Liver (tissue), 9 donors: ENCODE results near the gene PEAR1. TPM values are rescaled to one million over a fixed set of nuclear protein-coding genes. Genes with fewer than 3 reads are reported as not detected.

ENCODE experiments used
- DNase-seq: peaks from one replicate; pipeline ENCODE4 v3.0.0-alpha.2; 2017; ENCODE audit warnings: low spot score
- H3K27ac ChIP-seq, 2 donors: one replicate each; pipeline ENCODE4 v1.7.0; 2013; ENCODE audit warnings: inconsistent platforms in 2 of 2, low read length in 2 of 2, control low read depth in 1 of 2, low read depth in 1 of 2, mild to moderate bottlenecking in 1 of 2
- H3K27me3 ChIP-seq, 4 donors: one replicate each; pipeline versions ENCODE4 v1.6.1 to v1.7.0; 2013; ENCODE audit warnings: low read length in 3 of 4, inconsistent platforms in 1 of 4, mild to moderate bottlenecking in 1 of 4, moderate library complexity in 1 of 4; ENCODE audit not compliant: control insufficient read depth in 4 of 4, insufficient read depth in 4 of 4
- H3K36me3 ChIP-seq, 4 donors: one replicate each; pipeline versions ENCODE4 v1.6.1 to v1.7.0; 2013; ENCODE audit warnings: low read length in 3 of 4, mild to moderate bottlenecking in 3 of 4, low read depth in 1 of 4, moderate library complexity in 1 of 4; ENCODE audit not compliant: control insufficient read depth in 4 of 4, insufficient read depth in 3 of 4
- H3K4me1 ChIP-seq, 4 donors: one replicate each; pipeline versions ENCODE4 v1.6.1 to v1.7.0; 2013; ENCODE audit warnings: low read length in 3 of 4, mild to moderate bottlenecking in 3 of 4, moderate library complexity in 1 of 4; ENCODE audit not compliant: control insufficient read depth in 4 of 4, insufficient read depth in 4 of 4
- H3K4me3 ChIP-seq, 3 donors: one replicate each; pipeline versions ENCODE4 v1.6.1 to v1.7.0; 2013; ENCODE audit warnings: low read length in 3 of 3, control low read depth in 1 of 3, low read depth in 1 of 3, mild to moderate bottlenecking in 1 of 3
- H3K9ac ChIP-seq, 2 donors: one replicate each; pipeline ENCODE4 v1.7.0; 2013; ENCODE audit warnings: low read length in 2 of 2, mild to moderate bottlenecking in 2 of 2, moderate library complexity in 2 of 2, control low read depth in 1 of 2, low read depth in 1 of 2
- H3K9me3 ChIP-seq, 4 donors: one replicate each; pipeline versions ENCODE4 v1.6.1 to v1.7.0; 2013; ENCODE audit warnings: low read length in 3 of 4; ENCODE audit not compliant: control insufficient read depth in 4 of 4
- ATF3 ChIP-seq: IDR thresholded peaks from 2 replicates; pipeline ENCODE4 v1.6.1; 2016; ENCODE audit warnings: antibody characterized with exemption
- CTCF ChIP-seq: fragments of 150-350 bp; IDR thresholded peaks from 2 replicates; pipeline ENCODE4 v1.5.1; 2017; ENCODE audit warnings: improper control_type of control experiment, low read depth, low read length; ENCODE audit not compliant: missing input control
- EGR1 ChIP-seq, 2 donors: IDR thresholded peaks; 2 replicates each; pipeline ENCODE4 v1.6.1; 2016 to 2018; ENCODE audit warnings: antibody characterized with exemption in 2 of 2, low read depth in 2 of 2
- FOXA1 ChIP-seq: IDR thresholded peaks from 2 replicates; pipeline ENCODE4 v1.6.1; 2016; ENCODE audit warnings: antibody characterized with exemption
- GABPA ChIP-seq, 2 donors: IDR thresholded peaks in 1 of 2; conservative IDR thresholded peaks in 1 of 2; 2 replicates each; pipeline ENCODE4 v1.6.1; 2016; ENCODE audit warnings: antibody characterized with exemption in 2 of 2, mild to moderate bottlenecking in 1 of 2, moderate library complexity in 1 of 2
- HNF4A ChIP-seq, 2 donors: conservative IDR thresholded peaks; 2 replicates each; pipeline ENCODE4 v1.6.1; 2016; ENCODE audit warnings: antibody characterized with exemption in 2 of 2, mild to moderate bottlenecking in 2 of 2
- HNF4G ChIP-seq: IDR thresholded peaks from 2 replicates; pipeline ENCODE4 v1.6.1; 2016; ENCODE audit warnings: antibody characterized with exemption
- JUND ChIP-seq, 2 donors: IDR thresholded peaks; 2 replicates each; pipeline ENCODE4 v1.6.1; 2016; ENCODE audit warnings: antibody characterized with exemption in 2 of 2
- NR2F2 ChIP-seq: IDR thresholded peaks from 2 replicates; pipeline ENCODE4 v1.6.1; 2016; ENCODE audit warnings: antibody characterized with exemption
- RAD21 ChIP-seq, 2 donors: IDR thresholded peaks; 2 replicates each; pipeline ENCODE4 v1.6.1; 2016; ENCODE audit warnings: antibody characterized with exemption in 2 of 2, mild to moderate bottlenecking in 2 of 2
- REST ChIP-seq: IDR thresholded peaks from 2 replicates; pipeline ENCODE4 v1.6.1; 2016; ENCODE audit warnings: antibody characterized with exemption, mild to moderate bottlenecking
- RXRA ChIP-seq, 2 donors: IDR thresholded peaks; 2 replicates each; pipeline ENCODE4 v1.6.1; 2017 to 2018; ENCODE audit warnings: antibody characterized with exemption in 2 of 2, mild to moderate bottlenecking in 1 of 2
- SP1 ChIP-seq: IDR thresholded peaks from 2 replicates; pipeline ENCODE4 v1.6.1; 2018; ENCODE audit warnings: antibody characterized with exemption, mild to moderate bottlenecking
- TAF1 ChIP-seq: conservative IDR thresholded peaks from 2 replicates; pipeline ENCODE4 v1.6.1; 2016; ENCODE audit warnings: antibody characterized with exemption, mild to moderate bottlenecking
- YY1 ChIP-seq: IDR thresholded peaks from 2 replicates; pipeline ENCODE4 v1.6.1; 2016; ENCODE audit warnings: antibody characterized with exemption, mild to moderate bottlenecking
- WGBS: extraction: QIAGEN DNeasy Blood & Tissue Kit; methylation state at CpG from one replicate; pipeline ENCODE4 v1.1.7; 2013; 5-methylcytosine and 5-hydroxymethylcytosine counted together
- polyA plus RNA-seq, 2 donors: library from polyadenylated mRNA; stranded (reverse) in 1 of 2; unstranded in 1 of 2; fragments of 200-250 nt in 1 of 2; fragments of >200 nt in 1 of 2; fragmentation: Nextera tagmentation in 1 of 2; extraction: Ambion mirVana in 1 of 2; gene quantifications; one replicate each; pipeline versions ENCODE4 v1.2.1 to v1.2.3, GENCODE V29; 2013 to 2015
- total RNA-seq, 2 donors: library from RNA; depleted of rRNA; stranded (reverse); fragments of >200 nt; gene quantifications; one replicate each; pipeline ENCODE4 v1.2.3, GENCODE V29; 2014
- donor health status: healthy.
- donor health status: healthy.
- donor health status: healthy.
- donor health status: healthy.
- donor health status: healthy.

PEAR1 gene
- total and polyA plus RNA-seq, 4 donors = 2.1 to 4.4 (median 3.1) TPM

GRCh38 chr1:156927215-156928042 is 33.9 kb downstream of the PEAR1 start:
- TF ChIP-seq NR2F2 = no peak
- TF ChIP-seq FOXA1 = no peak
- TF ChIP-seq CTCF = peak; percentile 38
- TF ChIP-seq JUND (IDR thresholded peaks at IDR 0.05) = no peak
- no peak for TF ChIP-seq EGR1 (IDR thresholded peaks at IDR 0.05; ENCODE audit: low read depth in 2 of 2)
- TF ChIP-seq RAD21 (IDR thresholded peaks at IDR 0.05) = peak; percentile 71 to 82
- peaks cover 0 to 24% (median 10%) of the 10 kb centered on the region in 4 donors for H3K27me3 ChIP-seq
- H3K4me1 ChIP-seq = peaks cover 5 to 20% (median 7%) of the 10 kb centered on the region in 4 donors
- no peak overlapping the region for H3K27ac ChIP-seq
- H3K36me3 ChIP-seq = no peaks in the 10 kb centered on the region
- 6% methylated on average over 64 of the region's 64 CpGs for WGBS
- H3K9me3 ChIP-seq = no peaks in the 10 kb centered on the region
- no peak overlapping the region for H3K9ac ChIP-seq
- peak; percentile 65 for DNase-seq
- peak overlapping the region in 1 of 3 donors; percentile 20 for H3K4me3 ChIP-seq

- H3K4me1 ChIP-seq = peaks cover 5 to 20% (median 7%) of the 10 kb centered on the region in 4 donors
- no peak overlapping the region for H3K9ac ChIP-seq
- peak overlapping the region in 1 of 3 donors; percentile 20 for H3K4me3 ChIP-seq
- DNase-seq = no peak
- 6% methylated on average over 4 of the region's 4 CpGs for WGBS
- peaks cover 0 to 20% (median 8%) of the 10 kb centered on the region in 4 donors for H3K27me3 ChIP-seq
- H3K27ac ChIP-seq = no peak overlapping the region
- no peaks in the 10 kb centered on the region for H3K36me3 ChIP-seq
- no peaks in the 10 kb centered on the region for H3K9me3 ChIP-seq
- TF ChIP-seq EGR1 (IDR thresholded peaks at IDR 0.05; ENCODE audit: low read depth in 2 of 2) = no peak
- no peak for TF ChIP-seq JUND (IDR thresholded peaks at IDR 0.05)
- TF ChIP-seq REST = no peak
- TF ChIP-seq HNF4G = no peak
- TF ChIP-seq TAF1 = no peak
- no peak for TF ChIP-seq HNF4A (conservative IDR thresholded peaks at IDR 0.05)
- TF ChIP-seq SP1 = no peak
- TF ChIP-seq YY1 = no peak
- no peak for TF ChIP-seq FOXA1
- TF ChIP-seq RXRA (IDR thresholded peaks at IDR 0.05) = no peak
- no peak for TF ChIP-seq ATF3
- TF ChIP-seq RAD21 (IDR thresholded peaks at IDR 0.05) = no peak
- no peak for TF ChIP-seq GABPA (IDR thresholded peaks at IDR 0.05 in 1 of 2, conservative IDR thresholded peaks at IDR 0.05 in 1 of 2)
These were observed 34.6 kb downstream of the PEAR1 start for GRCh38 chr1:156928043-156928602.
